Measurements from ENCODE around the gene SFSWAP. TPM values are rescaled to one million over a fixed set of nuclear protein-coding genes. Genes with fewer than 3 reads are reported as not detected.

SFSWAP gene
- total and polyA plus RNA-seq, 2 of the 8 experiments (the other 6 are each of a cell fraction or from before 2014, with no cell fraction given): 36.5 to 49.5 TPM

DNA sequence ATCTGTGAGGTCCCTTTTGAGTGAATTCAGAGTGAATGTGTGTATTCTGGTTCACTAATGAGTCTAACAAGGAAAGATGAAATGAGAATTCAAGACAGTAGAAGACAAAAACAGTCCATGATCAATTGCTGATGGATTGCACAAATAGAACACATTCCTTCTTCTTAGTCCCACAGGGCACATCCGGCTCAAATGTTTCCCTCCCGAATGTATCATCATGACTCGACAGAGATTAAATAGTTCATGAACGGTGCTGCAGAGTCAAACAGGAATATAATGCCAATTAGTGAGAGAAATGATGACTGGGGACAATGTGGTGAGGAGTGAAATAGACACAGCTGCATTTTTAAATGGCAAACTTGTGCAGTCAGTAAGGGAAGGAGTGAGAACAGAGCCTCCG, 11.5 kb upstream of the SFSWAP start:
- Histone ChIP-seq H3K9ac (replicated peaks in 1 of 4; ENCODE audit: extremely low read depth in 1 of 4, low read depth in 3 of 4, low read length in 3 of 4) (no peak overlapping the region), H3K27me3 (replicated peaks in 1 of 4; ENCODE audit: control insufficient read depth in 3 of 4, extremely low read depth in 1 of 4, insufficient read depth in 3 of 4, low read length in 3 of 4) (peaks cover 0 to 2% (median under 1%) of the 10 kb centered on the region in 4 experiments; a peak in 3 of 7 replicates), H3K23me2 (ENCODE audit: low read depth, low read length) (no peaks in the 10 kb centered on the region), H4K8ac (ENCODE audit: extremely low read depth, insufficient read depth, low read length) (no peak overlapping the region), H3K4ac (replicated peaks; ENCODE audit: insufficient read length, low read depth, low read length) (no peak overlapping the region), H2AK5ac (ENCODE audit: low read depth, low read length) (no peak overlapping the region), H4K5ac (ENCODE audit: insufficient read length, low read depth, low read length) (no peak overlapping the region), H2BK5ac (ENCODE audit: low read depth, low read length) (no peak overlapping the region), H4K91ac (replicated peaks; ENCODE audit: insufficient read length, low read length) (no peak overlapping the region), H3K14ac (ENCODE audit: insufficient read length) (no peak overlapping the region), H3K18ac (ENCODE audit: extremely low read depth, low read length) (no peak overlapping the region), H2BK15ac (ENCODE audit: low read length) (no peak overlapping the region), H3K23ac (ENCODE audit: insufficient read length) (no peak overlapping the region), H2BK120ac (replicated peaks; ENCODE audit: low read depth, low read length) (no peak overlapping the region), H4K20me1 (replicated peaks in 1 of 2; ENCODE audit: control insufficient read depth in 1 of 2, insufficient read depth in 2 of 2, low read length in 2 of 2) (no peaks in the 10 kb centered on the region), H3K79me1 (ENCODE audit: low read depth, low read length) (no peaks in the 10 kb centered on the region), H3K4me3 (ENCODE audit: extremely low read depth in 1 of 4, insufficient read depth in 2 of 4, low read depth in 3 of 4, low read length in 4 of 4) (no peak overlapping the region), H3K4me2 (ENCODE audit: insufficient read depth in 1 of 2, low read depth in 2 of 2, low read length in 2 of 2) (no peak overlapping the region), H3K36me3 (ENCODE audit: control insufficient read depth in 2 of 4, insufficient read depth in 4 of 4, low read length in 3 of 4) (no peaks in the 10 kb centered on the region; a peak in 1 of 8 replicates), H2BK20ac (ENCODE audit: low read length) (no peak overlapping the region), H3K56ac (replicated peaks; ENCODE audit: insufficient read length, low read depth, low read length) (no peak overlapping the region), H3K9me3 (ENCODE audit: insufficient read depth in 2 of 2, low read depth in 1 of 2, low read length in 1 of 2) (no peaks in the 10 kb centered on the region; a peak in 1 of 4 replicates), H3K4me1 (replicated peaks in 1 of 4; ENCODE audit: control insufficient read depth in 3 of 4, insufficient read depth in 4 of 4, low read length in 3 of 4) (no peaks in the 10 kb centered on the region), H3K79me2 (ENCODE audit: control insufficient read depth in 1 of 2, insufficient read depth in 2 of 2, low read length in 2 of 2) (no peaks in the 10 kb centered on the region), H2AFZ (ENCODE audit: low read length) (no peak overlapping the region), H3K27ac (ENCODE audit: low read depth, low read length) (no peak overlapping the region), H2BK12ac (ENCODE audit: low read depth, low read length) (no peak overlapping the region)
- ChIA-PET CTCF (ENCODE audit: partially characterized antibody) (interaction anchor here (0.9 kb wide), 1 partner anchor 13 kb away, joined by 3 read pairs; no protein-coding TSS in a partner anchor), POLR2A (ENCODE audit: partially characterized antibody) (interaction anchor here (0.7 to 1.2 kb wide), 2 partner anchors 12 to 27 kb away, joined by 3 read pairs; partner anchors contain the start of gene SFSWAP)
- 84% methylated on average over 5 of the region's 5 CpGs; no CpG with 5 or more reads in 1 of the 2 experiments for WGBS, 2 experiments (ENCODE audit: extremely low coverage in 1 of 2, insufficient coverage in 1 of 2, insufficient read length in 1 of 2, insufficient replicate concordance in 2 of 2, low coverage in 1 of 2, low lambda C conversion rate in 2 of 2, missing lambda C conversion rate in 1 of 2)
- TF ChIP-seq CBX5 (IDR thresholded peaks at IDR 0.05; ENCODE audit: low read depth, low read length) (no peak), TAF7 (optimal IDR thresholded peaks at IDR 0.05; ENCODE audit: borderline replicate concordance, low read depth, low read length) (no peak)
- no peak for DNase-seq (ENCODE audit: low read depth in 1 of 2, low spot score in 2 of 2)
- FAIRE-seq: no peak
